ENCODE measurements around the gene IGF1R. TPM values are rescaled to one million over a fixed set of nuclear protein-coding genes. Genes with fewer than 3 reads are reported as not detected.

Gene IGF1R
- total and polyA plus RNA-seq, 2 of the 13 experiments (the other 11 are each of a cell fraction or from before 2014, with no cell fraction given) = 15.9 to 18.4 TPM

- Histone ChIP-seq H3K27me3 (ENCODE audit: control insufficient read depth in 1 of 2, insufficient read depth in 2 of 2, low read length in 2 of 2) (no peaks in the 10 kb centered on the region), H3K27ac (ENCODE audit: extremely low read length, insufficient read depth, low read length) (no peak overlapping the region), H3K4me3 (replicated peaks in 1 of 3; ENCODE audit: insufficient read depth in 1 of 3, low read depth in 2 of 3, low read length in 3 of 3) (no peak overlapping the region), H2AFZ (ENCODE audit: low read length) (no peak overlapping the region), H4K20me1 (ENCODE audit: insufficient read depth, low read length) (peaks cover 58% of the 10 kb centered on the region), H3K4me2 (ENCODE audit: low read depth, low read length) (no peak overlapping the region), H3K9me3 (ENCODE audit: low read length) (no peaks in the 10 kb centered on the region), H3K36me3 (replicated peaks in 1 of 2; ENCODE audit: control insufficient read depth in 1 of 2, insufficient read depth in 2 of 2, low read length in 2 of 2) (no peaks in the 10 kb centered on the region; a peak in 1 of 5 replicates), H3K4me1 (ENCODE audit: insufficient read depth, low read length) (peaks cover 66% of the 10 kb centered on the region), H3K79me2 (ENCODE audit: insufficient read depth, low read length) (peaks cover 71% of the 10 kb centered on the region), H3K9ac (ENCODE audit: insufficient read depth, low read depth, low read length) (no peak overlapping the region)
- in situ Hi-C loops (cut with HindIII; ENCODE audit: extremely low pct_ligation_motif_present, low pct_unique_long_range_greater_than_20kb) = no loop called here
- DNase-seq (ENCODE audit: low spot score) (no peak), FAIRE-seq (no peak), ATAC-seq (no peak)
- POLR2A ChIA-PET = no interaction called here
- WGBS (ENCODE audit: low lambda C conversion rate) = 100% methylated on average over 1 of the region's 1 CpG
- CTCF ChIA-PET (ENCODE audit: low intra/inter-chr PET ratio, low total read pairs) = no interaction called here
- intact Hi-C loops (cut with micrococcal nuclease; ENCODE audit: unreplicated experiment) = no loop called here
- TF ChIP-seq ZNF142 (CRISPR knock-in tag; IDR thresholded peaks at IDR 0.05) (no peak), ETS1 (CRISPR knock-in tag; IDR thresholded peaks at IDR 0.05) (no peak), ZNF276 (CRISPR knock-in tag; IDR thresholded peaks at IDR 0.05; ENCODE audit: low read depth) (no peak), ZNF780A (CRISPR knock-in tag; IDR thresholded peaks at IDR 0.05) (no peak)
- BruUV-seq (replicated peaks) = no TSS peak
Measured at GRCh38 chr15:98782801-98783200, 134.5 kb downstream of the IGF1R start.
